K562 (cell line): ENCODE data around the gene TBC1D16.

Source experiments
- E2F5 ChIP-seq: sonication (generic); formaldehyde crosslinking; IDR thresholded peaks from 2 replicates; pipeline ENCODE4 v1.8.0; 2022; ENCODE audit warnings: mild to moderate bottlenecking, missing genetic modification reagents
- NUFIP1 ChIP-seq: fragments of 450-650 bp; IDR thresholded peaks from 2 replicates; pipeline ENCODE4 v1.6.1; 2018; ENCODE audit not compliant: partially characterized antibody
- RBM15 ChIP-seq: fragments of 200-400 bp; formaldehyde crosslinking; IDR thresholded peaks from 2 replicates; pipeline ENCODE4 v1.6.1; 2018; ENCODE audit warnings: mild to moderate bottlenecking, low read length, moderate library complexity; ENCODE audit not compliant: insufficient read depth
- YY1 ChIP-seq, 3 experiments: IDR thresholded peaks; 2 replicates each; pipeline ENCODE4 v1.6.1; 2011; ENCODE audit warnings: low read length in 2 of 3, mild to moderate bottlenecking in 2 of 3, moderate library complexity in 2 of 3, borderline replicate concordance in 1 of 3, control low read depth in 1 of 3, low read depth in 1 of 3; ENCODE audit not compliant: insufficient read depth in 3 of 3, insufficient replicate concordance in 2 of 3, control insufficient read depth in 1 of 3, insufficient read length in 1 of 3; ENCODE audit errors: extremely low read depth in 1 of 3
- ZNF408 ChIP-seq: fragments of 250-450 bp; sonication (Bioruptor Pico); IDR thresholded peaks from 2 replicates; pipeline ENCODE4 v1.4.0; 2020; ENCODE audit warnings: low read depth, mild to moderate bottlenecking, moderate library complexity
- ZNF57 ChIP-seq: fragments of 450-650 bp; formaldehyde crosslinking; IDR thresholded peaks from 2 replicates; pipeline ENCODE4 v1.4.0; 2020; ENCODE audit warnings: mild to moderate bottlenecking, moderate library complexity

GRCh38 chr17:79897243-79898063, 138.2 kb downstream of the TBC1D16 start:
- TF ChIP-seq ZNF57 (CRISPR knock-in tag) (no peak), E2F5 (CRISPR knock-in tag) (no peak), YY1 (IDR thresholded peaks at IDR 0.05; ENCODE audit: borderline replicate concordance in 1 of 3, control insufficient read depth in 1 of 3, extremely low read depth in 1 of 3, insufficient read depth in 3 of 3, insufficient read length in 1 of 3, insufficient replicate concordance in 2 of 3, low read depth in 1 of 3, low read length in 2 of 3) (no peak), RBM15 (no peak), ZNF408 (no peak), NUFIP1 (no peak)
